NT2/D1 (cell line): ENCODE data around the gene GPC6.

ENCODE experiments used
- DNase-seq: peaks from one replicate; pipeline ENCODE4 v3.0.0-alpha.2; 2011; ENCODE audit warnings: low read depth, low spot score
- H3K27me3 ChIP-seq: 2 replicates; pipeline ENCODE4 v1.6.0; 2011; ENCODE audit warnings: mild to moderate bottlenecking; ENCODE audit not compliant: insufficient read length, insufficient read depth
- H3K36me3 ChIP-seq: 2 replicates; pipeline ENCODE4 v1.6.1; 2011; ENCODE audit warnings: mild to moderate bottlenecking, low read length, mixed read lengths; ENCODE audit not compliant: insufficient read depth, insufficient read length
- H3K4me1 ChIP-seq: 2 replicates; pipeline ENCODE4 v1.5.1; 2011; ENCODE audit not compliant: insufficient read depth, insufficient read length
- H3K4me3 ChIP-seq: 2 replicates; pipeline ENCODE4 v1.5.1; 2011; ENCODE audit warnings: low read depth; ENCODE audit not compliant: insufficient read length
- H3K9ac ChIP-seq: 2 replicates; pipeline ENCODE4 v1.6.0; 2011; ENCODE audit warnings: low read depth; ENCODE audit not compliant: insufficient read length
- H3K9me3 ChIP-seq: 2 replicates; pipeline ENCODE4 v1.5.1; 2011; ENCODE audit warnings: mild to moderate bottlenecking, low read length; ENCODE audit not compliant: insufficient read depth
- SUZ12 ChIP-seq: IDR thresholded peaks from 2 replicates; pipeline ENCODE4 v1.6.1; 2011; ENCODE audit not compliant: insufficient read length, insufficient read depth; ENCODE audit errors: extremely low read depth
- YY1 ChIP-seq: IDR thresholded peaks from 2 replicates; pipeline ENCODE4 v1.6.1; 2011; ENCODE audit not compliant: insufficient read length, insufficient read depth
- ZNF274 ChIP-seq: IDR thresholded peaks from 2 replicates; pipeline ENCODE4 v1.6.1; 2011; ENCODE audit warnings: mild to moderate bottlenecking, low read depth, low read length

The GPC6 gene

GRCh38 chr13:93292366-93292765 is 65.8 kb downstream of the GPC6 start:
- Histone ChIP-seq H3K9me3 (no peaks in the 10 kb centered on the region), H3K36me3 (no peaks in the 10 kb centered on the region), H3K27me3 (no peaks in the 10 kb centered on the region), H3K9ac (no peak overlapping the region), H3K4me1 (no peaks in the 10 kb centered on the region), H3K4me3 (no peak overlapping the region)
- TF ChIP-seq SUZ12 (no peak), YY1 (no peak), ZNF274 (no peak)
- no peak for DNase-seq

- Histone ChIP-seq H3K4me1 (no peaks in the 10 kb centered on the region), H3K4me3 (no peak overlapping the region), H3K9ac (no peak overlapping the region), H3K27me3 (no peaks in the 10 kb centered on the region), H3K9me3 (no peaks in the 10 kb centered on the region), H3K36me3 (no peaks in the 10 kb centered on the region)
- no peak for DNase-seq
- TF ChIP-seq SUZ12, result no peak
- no peak for TF ChIP-seq YY1
- no peak for TF ChIP-seq ZNF274
Measured at GRCh38 chr13:93293710-93294109, 67.1 kb downstream of the GPC6 start.

GRCh38 chr13:93296584-93296983 is 70.0 kb downstream of the GPC6 start:
- Histone ChIP-seq H3K27me3 (no peaks in the 10 kb centered on the region), H3K4me3 (no peak overlapping the region), H3K9ac (no peak overlapping the region), H3K9me3 (no peaks in the 10 kb centered on the region), H3K36me3 (no peaks in the 10 kb centered on the region), H3K4me1 (no peaks in the 10 kb centered on the region)
- no peak for DNase-seq
- TF ChIP-seq YY1 (no peak), SUZ12 (no peak), ZNF274 (no peak)

- no peak for DNase-seq
- no peak for TF ChIP-seq SUZ12
- TF ChIP-seq ZNF274, result no peak
- no peak for TF ChIP-seq YY1
Measured at GRCh38 chr13:93298713-93299112, 72.1 kb downstream of the GPC6 start.

GRCh38 chr13:93304134-93304533 is 77.5 kb downstream of the GPC6 start:
- H3K4me3 ChIP-seq, result no peak overlapping the region
- no peak overlapping the region for H3K9ac ChIP-seq
- no peaks in the 10 kb centered on the region for H3K27me3 ChIP-seq
- no peaks in the 10 kb centered on the region for H3K36me3 ChIP-seq
- TF ChIP-seq YY1 (no peak), ZNF274 (no peak), SUZ12 (no peak)
- DNase-seq, result no peak
- no peaks in the 10 kb centered on the region for H3K9me3 ChIP-seq
- H3K4me1 ChIP-seq, result no peaks in the 10 kb centered on the region

More at GRCh38 chr13:93298713-93299112, 72.1 kb downstream of the GPC6 start:
- Histone ChIP-seq H3K27me3 (no peaks in the 10 kb centered on the region), H3K36me3 (no peaks in the 10 kb centered on the region), H3K9ac (no peak overlapping the region), H3K4me1 (no peaks in the 10 kb centered on the region), H3K9me3 (no peaks in the 10 kb centered on the region), H3K4me3 (no peak overlapping the region)

GRCh38 chr13:93304868-93305613 is 78.4 kb downstream of the GPC6 start:
- no peaks in the 10 kb centered on the region for H3K27me3 ChIP-seq
- H3K9ac ChIP-seq, result no peak overlapping the region
- no peak overlapping the region for H3K4me3 ChIP-seq
- no peak for DNase-seq
- no peaks in the 10 kb centered on the region for H3K4me1 ChIP-seq
- H3K9me3 ChIP-seq, result no peaks in the 10 kb centered on the region
- TF ChIP-seq SUZ12 (no peak), ZNF274 (no peak), YY1 (no peak)
- H3K36me3 ChIP-seq, result no peaks in the 10 kb centered on the region

GRCh38 chr13:93305886-93306285 is 79.3 kb downstream of the GPC6 start:
- DNase-seq, result no peak
- Histone ChIP-seq H3K9me3 (no peaks in the 10 kb centered on the region), H3K4me1 (no peaks in the 10 kb centered on the region), H3K27me3 (no peaks in the 10 kb centered on the region), H3K4me3 (no peak overlapping the region), H3K9ac (no peak overlapping the region), H3K36me3 (no peaks in the 10 kb centered on the region)
- TF ChIP-seq YY1 (no peak), SUZ12 (no peak), ZNF274 (no peak)

- Histone ChIP-seq H3K9ac (no peak overlapping the region), H3K9me3 (no peaks in the 10 kb centered on the region), H3K4me1 (no peaks in the 10 kb centered on the region), H3K27me3 (no peaks in the 10 kb centered on the region), H3K36me3 (no peaks in the 10 kb centered on the region), H3K4me3 (no peak overlapping the region)
- no peak for TF ChIP-seq ZNF274
- no peak for TF ChIP-seq SUZ12
- TF ChIP-seq YY1, result no peak
- no peak for DNase-seq
Measured at GRCh38 chr13:93307136-93307535, 80.5 kb downstream of the GPC6 start.
